Measurements from ENCODE around the gene LRP5. TPM values are rescaled to one million over a fixed set of nuclear protein-coding genes. Genes with fewer than 3 reads are reported as not detected.
A peak's percentile ranks its signal among the peaks of the same experiment; 100 is the strongest.

Gene LRP5
- total and polyA plus RNA-seq, 7 donors: 18.0 to 63.1 (median 28.9) TPM

GRCh38 chr11:68411501-68411991, 99.2 kb downstream of the LRP5 start:
- WGBS, 2 donors: 34 to 76% methylated on average over 17 of the region's 17 CpGs
- Histone ChIP-seq H3K4me3 (no peak overlapping the region), H3K27me3 (no peaks in the 10 kb centered on the region), H3K27ac (no peak overlapping the region), H3K4me1 (no peaks in the 10 kb centered on the region), H3K9me3 (no peaks in the 10 kb centered on the region), H3K36me3 (peaks cover 49 to 91% (median 55%) of the 10 kb centered on the region in 4 donors)
- TF ChIP-seq POLR2AphosphoS5 (IDR thresholded peaks at IDR 0.05): peak in 1 of 4 donors; percentile 17
- TF ChIP-seq CTCF (IDR thresholded peaks at IDR 0.05): no peak
- no peak for TF ChIP-seq EP300 (IDR thresholded peaks at IDR 0.05)
- TF ChIP-seq POLR2A (IDR thresholded peaks at IDR 0.05): no peak
- intact Hi-C loops (cut with DNase I): no loop called here
- no peak for DNase-seq

- H3K4me3 ChIP-seq: no peak overlapping the region
- no peaks in the 10 kb centered on the region for H3K27me3 ChIP-seq
- WGBS, 2 donors: 81 to 89% methylated on average over 24 of the region's 24 CpGs
- no peaks in the 10 kb centered on the region for H3K9me3 ChIP-seq
- peaks cover 52 to 90% (median 56%) of the 10 kb centered on the region in 4 donors for H3K36me3 ChIP-seq
- H3K27ac ChIP-seq: peak overlapping the region in 2 of 4 donors; percentile 16 to 37
- DNase-seq: no peak
- H3K4me1 ChIP-seq: no peaks in the 10 kb centered on the region
- intact Hi-C loops (cut with DNase I): no loop called here
- TF ChIP-seq EP300 (IDR thresholded peaks at IDR 0.05) (peak in 1 of 4 donors; percentile 18), POLR2A (IDR thresholded peaks at IDR 0.05) (no peak), CTCF (IDR thresholded peaks at IDR 0.05) (no peak), POLR2AphosphoS5 (IDR thresholded peaks at IDR 0.05) (peak in 2 of 4 donors; percentile 12 to 44)
Measured at GRCh38 chr11:68412593-68413475, 100.4 kb downstream of the LRP5 start.

- no peaks in the 10 kb centered on the region for H3K4me1 ChIP-seq
- peaks cover 52 to 90% (median 57%) of the 10 kb centered on the region in 4 donors for H3K36me3 ChIP-seq
- no peak overlapping the region for H3K4me3 ChIP-seq
- DNase-seq: no peak
- WGBS, 2 donors: 93 to 96% methylated on average over 27 of the region's 27 CpGs
- TF ChIP-seq CTCF (IDR thresholded peaks at IDR 0.05) (no peak), POLR2A (IDR thresholded peaks at IDR 0.05) (no peak)
- H3K27ac ChIP-seq: peak overlapping the region in 2 of 4 donors; percentile 16 to 32
- no peaks in the 10 kb centered on the region for H3K27me3 ChIP-seq
- intact Hi-C loops (cut with DNase I): no loop called here
- no peaks in the 10 kb centered on the region for H3K9me3 ChIP-seq
Measured at GRCh38 chr11:68413591-68413999, 101.2 kb downstream of the LRP5 start.

GRCh38 chr11:68414496-68415221, 102.3 kb downstream of the LRP5 start:
- no peaks in the 10 kb centered on the region for H3K9me3 ChIP-seq
- no peak for DNase-seq
- no peak overlapping the region for H3K27ac ChIP-seq
- peaks cover 51 to 85% (median 57%) of the 10 kb centered on the region in 4 donors for H3K36me3 ChIP-seq
- no peaks in the 10 kb centered on the region for H3K27me3 ChIP-seq
- H3K4me1 ChIP-seq: no peaks in the 10 kb centered on the region
- intact Hi-C loops (cut with DNase I): no loop called here
- TF ChIP-seq EP300 (IDR thresholded peaks at IDR 0.05) (no peak), POLR2AphosphoS5 (IDR thresholded peaks at IDR 0.05) (no peak), CTCF (IDR thresholded peaks at IDR 0.05) (no peak), POLR2A (IDR thresholded peaks at IDR 0.05) (no peak)
- 77 to 91% methylated on average over 19 of the region's 19 CpGs for WGBS, 2 donors
- H3K4me3 ChIP-seq: no peak overlapping the region
